ENCODE data around the gene ATG7.
"Not testable (repeated sequence)": the region's sequence is repeated elsewhere in the genome, so short reads cannot be mapped to it uniquely, and the experiment has no call there.

ATG7 gene

GRCh38 chr3:11401434-11401833 lies 129.2 kb downstream of the ATG7 start:
- no peak for DNase-seq (ENCODE audit: low read depth, low spot score)
- Histone ChIP-seq H3K4me1 (ENCODE audit: control insufficient read depth, insufficient read depth, low read length) (no peaks in the 10 kb centered on the region), H3K27me3 (ENCODE audit: control insufficient read depth, insufficient read depth, low read length) (no peaks in the 10 kb centered on the region), H3K9me3 (ENCODE audit: control insufficient read depth, insufficient read depth, low read length) (no peaks in the 10 kb centered on the region), H3K36me3 (ENCODE audit: control insufficient read depth, insufficient read depth, low read length) (no peaks in the 10 kb centered on the region), H3K4me3 (ENCODE audit: low read length) (no peak overlapping the region), H3K27ac (ENCODE audit: low read length) (no peak overlapping the region)
- WGBS (ENCODE audit: insufficient coverage, insufficient read length): no CpG with 5 or more reads among the region's 1 CpG

GRCh38 chr3:11405323-11405722 lies 133.1 kb downstream of the ATG7 start:
- Histone ChIP-seq H3K4me3 (ENCODE audit: low read length) (no peak overlapping the region), H3K27ac (ENCODE audit: low read length) (no peak overlapping the region), H3K4me1 (ENCODE audit: control insufficient read depth, insufficient read depth, low read length) (no peaks in the 10 kb centered on the region), H3K36me3 (ENCODE audit: control insufficient read depth, insufficient read depth, low read length) (no peaks in the 10 kb centered on the region), H3K9me3 (ENCODE audit: control insufficient read depth, insufficient read depth, low read length) (peaks cover 2% of the 10 kb centered on the region; the same call in 1 of the 2 replicates), H3K27me3 (ENCODE audit: control insufficient read depth, insufficient read depth, low read length) (no peaks in the 10 kb centered on the region)
- DNase-seq (ENCODE audit: low read depth, low spot score): no peak
- no CpG with 5 or more reads among the region's 2 CpGs for WGBS (ENCODE audit: insufficient coverage, insufficient read length)

DNA sequence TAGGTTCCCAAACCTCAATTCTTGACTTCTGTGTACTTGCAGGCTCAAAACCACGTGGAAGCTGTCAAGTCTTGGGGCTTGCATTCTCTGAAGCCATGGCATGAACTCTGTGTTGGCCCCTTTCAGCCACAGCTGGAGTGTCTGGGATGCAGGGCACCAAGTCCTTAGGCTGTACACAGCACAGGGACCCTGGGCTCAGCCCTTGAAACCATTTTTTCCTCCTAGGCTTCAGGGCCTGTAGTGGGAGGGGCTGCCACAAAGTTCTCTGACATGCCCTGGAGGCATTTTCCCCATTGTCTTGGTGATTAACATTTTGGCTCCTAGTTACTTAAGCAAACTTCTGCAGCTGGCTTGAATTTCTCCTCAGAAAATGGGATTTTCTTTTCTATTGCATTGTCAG lies 135.4 kb downstream of the ATG7 start:
- Histone ChIP-seq H3K9me3 (ENCODE audit: control insufficient read depth, insufficient read depth, low read length) (peaks cover 2% of the 10 kb centered on the region; the same call in 1 of the 2 replicates), H3K4me1 (ENCODE audit: control insufficient read depth, insufficient read depth, low read length) (no peaks in the 10 kb centered on the region), H3K27ac (ENCODE audit: low read length) (no peak overlapping the region), H3K4me3 (ENCODE audit: low read length) (no peak overlapping the region), H3K27me3 (ENCODE audit: control insufficient read depth, insufficient read depth, low read length) (no peaks in the 10 kb centered on the region), H3K36me3 (ENCODE audit: control insufficient read depth, insufficient read depth, low read length) (no peaks in the 10 kb centered on the region)
- no CpG with 5 or more reads among the region's 1 CpG for WGBS (ENCODE audit: insufficient coverage, insufficient read length)
- no peak for DNase-seq (ENCODE audit: low read depth, low spot score)

DNA sequence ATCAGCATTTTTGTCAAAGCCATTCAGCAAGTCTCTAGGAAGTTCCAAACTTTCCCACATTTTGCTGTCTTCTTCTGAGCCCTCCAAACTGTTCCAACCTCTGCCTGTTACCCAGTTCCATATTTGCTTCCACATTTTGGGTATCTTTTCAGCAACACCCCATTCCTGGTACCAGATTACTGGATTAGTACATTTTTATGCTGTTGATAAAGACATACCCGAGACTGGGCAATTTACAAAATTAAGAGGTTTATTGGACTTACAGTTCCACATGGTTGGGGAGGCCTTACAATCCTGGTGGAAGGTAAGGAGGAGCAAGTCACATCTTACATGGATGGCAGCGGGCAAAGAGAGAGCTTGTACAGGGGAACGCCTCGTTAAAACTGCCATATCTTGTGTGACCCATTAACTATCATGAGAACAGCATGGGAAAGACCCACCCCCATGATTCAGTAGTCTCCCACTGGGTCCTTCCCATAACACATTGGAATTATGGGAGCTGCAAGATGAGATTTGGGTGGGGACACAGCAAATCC lies 136.2 kb downstream of the ATG7 start:
- not testable (repeated sequence) for H3K27ac ChIP-seq (ENCODE audit: low read length); H3K4me1 ChIP-seq (ENCODE audit: control insufficient read depth, insufficient read depth, low read length); H3K9me3 ChIP-seq (ENCODE audit: control insufficient read depth, insufficient read depth, low read length); DNase-seq (ENCODE audit: low read depth, low spot score); H3K36me3 ChIP-seq (ENCODE audit: control insufficient read depth, insufficient read depth, low read length); H3K4me3 ChIP-seq (ENCODE audit: low read length); H3K27me3 ChIP-seq (ENCODE audit: control insufficient read depth, insufficient read depth, low read length)
- WGBS (ENCODE audit: insufficient coverage, insufficient read length): no CpG with 5 or more reads among the region's 4 CpGs

- DNase-seq (ENCODE audit: low read depth, low spot score): no peak
- Histone ChIP-seq H3K27ac (ENCODE audit: low read length) (no peak overlapping the region), H3K9me3 (ENCODE audit: control insufficient read depth, insufficient read depth, low read length) (peaks cover 2% of the 10 kb centered on the region; the same call in 1 of the 2 replicates), H3K4me3 (ENCODE audit: low read length) (no peak overlapping the region), H3K36me3 (ENCODE audit: control insufficient read depth, insufficient read depth, low read length) (no peaks in the 10 kb centered on the region), H3K27me3 (ENCODE audit: control insufficient read depth, insufficient read depth, low read length) (no peaks in the 10 kb centered on the region), H3K4me1 (ENCODE audit: control insufficient read depth, insufficient read depth, low read length) (no peaks in the 10 kb centered on the region)
Observed at GRCh38 chr3:11410564-11410963, 138.4 kb downstream of the ATG7 start.

DNA sequence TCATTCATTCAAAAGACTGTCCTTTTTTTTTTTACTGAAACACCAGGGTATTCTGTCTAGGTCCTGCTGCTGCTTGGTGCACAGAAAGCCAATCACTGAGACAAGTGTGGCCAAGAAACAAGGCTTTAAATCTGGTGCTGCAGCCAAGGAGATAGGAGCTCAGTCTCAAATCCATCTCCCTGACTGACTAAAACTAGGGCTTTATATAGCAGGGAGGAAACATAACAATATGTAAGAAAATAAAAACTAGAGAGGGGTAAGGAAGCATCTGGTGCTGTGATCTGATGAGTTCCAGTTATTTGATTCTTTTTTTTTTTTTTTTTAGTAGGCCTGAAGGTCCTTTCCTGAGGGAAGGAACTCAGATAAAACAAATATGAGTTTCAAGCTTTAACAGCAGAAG lies 139.8 kb downstream of the ATG7 start:
- Histone ChIP-seq H3K27me3 (ENCODE audit: control insufficient read depth, insufficient read depth, low read length) (no peaks in the 10 kb centered on the region; the same call in 1 of the 2 replicates), H3K4me3 (ENCODE audit: low read length) (no peak overlapping the region), H3K36me3 (ENCODE audit: control insufficient read depth, insufficient read depth, low read length) (no peaks in the 10 kb centered on the region), H3K4me1 (ENCODE audit: control insufficient read depth, insufficient read depth, low read length) (no peaks in the 10 kb centered on the region), H3K9me3 (ENCODE audit: control insufficient read depth, insufficient read depth, low read length) (peaks cover 2% of the 10 kb centered on the region; the same call in 1 of the 2 replicates), H3K27ac (ENCODE audit: low read length) (no peak overlapping the region)
- no peak for DNase-seq (ENCODE audit: low read depth, low spot score)

DNA sequence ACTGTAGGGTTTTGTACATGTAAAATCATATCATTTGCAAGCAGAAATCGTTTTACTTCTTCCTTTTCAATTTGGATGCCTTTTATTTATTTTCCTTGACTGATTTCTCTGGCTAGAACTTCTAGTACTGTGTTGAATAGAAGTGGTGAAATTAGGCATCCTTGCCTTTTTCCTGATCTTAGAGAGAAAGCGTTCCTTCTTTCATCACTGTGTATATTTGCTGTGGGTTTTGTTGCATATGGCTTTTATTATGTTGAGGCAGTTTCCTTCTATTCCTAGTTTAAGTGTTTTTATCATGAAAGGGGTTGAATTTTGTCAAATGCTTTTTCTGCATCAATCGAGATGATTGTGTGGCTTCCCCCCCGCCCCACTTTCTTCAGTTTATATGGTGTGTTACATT lies 140.9 kb downstream of the ATG7 start:
- no CpG with 5 or more reads among the region's 4 CpGs for WGBS (ENCODE audit: insufficient coverage, insufficient read length)
- H3K4me3 ChIP-seq (ENCODE audit: low read length): no peak overlapping the region
- H3K27me3 ChIP-seq (ENCODE audit: control insufficient read depth, insufficient read depth, low read length): no peaks in the 10 kb centered on the region; the same call in 1 of the 2 replicates
- no peaks in the 10 kb centered on the region for H3K9me3 ChIP-seq (ENCODE audit: control insufficient read depth, insufficient read depth, low read length)
- H3K27ac ChIP-seq (ENCODE audit: low read length): no peak overlapping the region
- no peaks in the 10 kb centered on the region for H3K4me1 ChIP-seq (ENCODE audit: control insufficient read depth, insufficient read depth, low read length)
- H3K36me3 ChIP-seq (ENCODE audit: control insufficient read depth, insufficient read depth, low read length): no peaks in the 10 kb centered on the region
- DNase-seq (ENCODE audit: low read depth, low spot score): no peak

DNA sequence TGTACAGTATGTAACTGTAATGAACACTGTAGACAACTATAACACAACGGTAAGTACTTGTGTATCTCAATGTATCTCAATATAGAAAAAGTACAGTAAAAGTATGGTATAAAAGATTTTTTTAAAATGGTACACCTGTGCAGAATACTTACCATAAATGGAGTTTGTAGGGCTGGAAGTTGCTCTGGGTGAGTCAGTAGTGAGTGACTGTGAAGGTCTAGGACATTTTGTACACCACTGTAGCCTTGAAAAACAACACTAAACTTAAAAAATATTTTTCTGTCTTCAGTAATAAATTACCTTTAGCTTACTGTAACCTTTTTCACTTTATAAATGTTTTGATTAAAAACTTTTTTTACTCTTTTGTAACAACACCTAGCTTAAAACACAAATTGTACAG lies 142.9 kb downstream of the ATG7 start:
- Histone ChIP-seq H3K36me3 (ENCODE audit: control insufficient read depth, insufficient read depth, low read length) (no peaks in the 10 kb centered on the region), H3K27ac (ENCODE audit: low read length) (no peak overlapping the region), H3K27me3 (ENCODE audit: control insufficient read depth, insufficient read depth, low read length) (no peaks in the 10 kb centered on the region; the same call in 1 of the 2 replicates), H3K4me1 (ENCODE audit: control insufficient read depth, insufficient read depth, low read length) (no peaks in the 10 kb centered on the region), H3K4me3 (ENCODE audit: low read length) (no peak overlapping the region), H3K9me3 (ENCODE audit: control insufficient read depth, insufficient read depth, low read length) (no peaks in the 10 kb centered on the region)
- WGBS (ENCODE audit: insufficient coverage, insufficient read length): no CpG with 5 or more reads among the region's 1 CpG
- no peak for DNase-seq (ENCODE audit: low read depth, low spot score)

DNA sequence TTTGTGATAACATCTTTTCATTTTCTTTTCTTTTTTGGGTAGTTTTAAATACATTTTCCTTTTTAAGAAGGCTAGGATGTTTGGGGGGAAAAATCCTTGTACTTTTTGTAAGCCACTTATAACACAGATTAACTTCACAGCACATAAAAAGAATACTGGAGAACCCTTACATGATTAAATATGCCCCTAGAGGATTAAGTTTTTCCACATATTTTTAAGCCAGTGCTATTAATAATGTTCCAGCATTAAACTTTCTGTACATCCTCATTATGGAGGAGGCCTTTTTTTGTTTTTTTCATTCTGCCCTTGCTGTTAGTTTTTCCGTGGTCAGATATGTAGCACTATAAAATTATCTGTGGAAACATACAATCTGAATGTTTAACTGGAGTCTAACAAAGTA lies 147.9 kb downstream of the ATG7 start:
- DNase-seq (ENCODE audit: low read depth, low spot score): no peak
- Histone ChIP-seq H3K9me3 (ENCODE audit: control insufficient read depth, insufficient read depth, low read length) (no peaks in the 10 kb centered on the region), H3K27ac (ENCODE audit: low read length) (no peak overlapping the region), H3K4me1 (ENCODE audit: control insufficient read depth, insufficient read depth, low read length) (no peaks in the 10 kb centered on the region), H3K27me3 (ENCODE audit: control insufficient read depth, insufficient read depth, low read length) (no peaks in the 10 kb centered on the region; the same call in 1 of the 2 replicates), H3K4me3 (ENCODE audit: low read length) (no peak overlapping the region), H3K36me3 (ENCODE audit: control insufficient read depth, insufficient read depth, low read length) (no peaks in the 10 kb centered on the region)
- no CpG with 5 or more reads among the region's 1 CpG for WGBS (ENCODE audit: insufficient coverage, insufficient read length)

- no peak overlapping the region for H3K27ac ChIP-seq (ENCODE audit: low read length)
- H3K4me1 ChIP-seq (ENCODE audit: control insufficient read depth, insufficient read depth, low read length): no peaks in the 10 kb centered on the region
- no peaks in the 10 kb centered on the region for H3K9me3 ChIP-seq (ENCODE audit: control insufficient read depth, insufficient read depth, low read length)
- no CpG with 5 or more reads among the region's 1 CpG for WGBS (ENCODE audit: insufficient coverage, insufficient read length)
- no peak overlapping the region for H3K4me3 ChIP-seq (ENCODE audit: low read length)
- no peaks in the 10 kb centered on the region for H3K36me3 ChIP-seq (ENCODE audit: control insufficient read depth, insufficient read depth, low read length)
- no peaks in the 10 kb centered on the region for H3K27me3 ChIP-seq (ENCODE audit: control insufficient read depth, insufficient read depth, low read length)
- no peak for DNase-seq (ENCODE audit: low read depth, low spot score)
Observed at GRCh38 chr3:11422291-11422690, 150.1 kb downstream of the ATG7 start.

GRCh38 chr3:11423868-11424267 lies 151.7 kb downstream of the ATG7 start:
- Histone ChIP-seq H3K4me3 (ENCODE audit: low read length) (no peak overlapping the region), H3K9me3 (ENCODE audit: control insufficient read depth, insufficient read depth, low read length) (no peaks in the 10 kb centered on the region), H3K27ac (ENCODE audit: low read length) (no peak overlapping the region), H3K27me3 (ENCODE audit: control insufficient read depth, insufficient read depth, low read length) (no peaks in the 10 kb centered on the region), H3K4me1 (ENCODE audit: control insufficient read depth, insufficient read depth, low read length) (no peaks in the 10 kb centered on the region), H3K36me3 (ENCODE audit: control insufficient read depth, insufficient read depth, low read length) (no peaks in the 10 kb centered on the region)
- WGBS (ENCODE audit: insufficient coverage, insufficient read length): no CpG with 5 or more reads among the region's 6 CpGs
- no peak for DNase-seq (ENCODE audit: low read depth, low spot score)

Data from iPS DF 6.9 (cell line).